ELR (cell line): ENCODE measurements around the gene PICK1.

Source experiments
- DNase-seq: peaks from one replicate; pipeline ENCODE4 v3.0.0-alpha.2; 2015; ENCODE audit warnings: low read depth

Gene PICK1

GRCh38 chr22:38087855-38088254 is 30.7 kb downstream of the PICK1 start:
- no peak for DNase-seq

GRCh38 chr22:38088629-38089473 is 31.6 kb downstream of the PICK1 start:
- no peak for DNase-seq

GRCh38 chr22:38089474-38089851 is 32.3 kb downstream of the PICK1 start:
- DNase-seq: no peak

- no peak for DNase-seq
These were observed 39.9 kb downstream of the PICK1 start for GRCh38 chr22:38097058-38097457.

GRCh38 chr22:38097557-38098409 is 40.6 kb downstream of the PICK1 start:
- peak; percentile 30 for DNase-seq

- peak; percentile 47 for DNase-seq
These were observed 41.4 kb downstream of the PICK1 start for GRCh38 chr22:38098410-38099249.

- no peak for DNase-seq
These were observed 46.4 kb downstream of the PICK1 start for GRCh38 chr22:38103641-38104040.

GRCh38 chr22:38104084-38104483 is 46.9 kb downstream of the PICK1 start:
- peak; percentile 52 for DNase-seq

- DNase-seq: no peak
These were observed 49.8 kb downstream of the PICK1 start for GRCh38 chr22:38106814-38107578.

- DNase-seq: peak; percentile 39
These were observed 50.7 kb downstream of the PICK1 start for GRCh38 chr22:38107692-38108515.

GRCh38 chr22:38108561-38109319 is 51.5 kb downstream of the PICK1 start:
- no peak for DNase-seq

GRCh38 chr22:38109371-38110001 is 52.3 kb downstream of the PICK1 start:
- no peak for DNase-seq

- DNase-seq: no peak
These were observed 53.0 kb downstream of the PICK1 start, which contains the start of gene BAIAP2L2 for GRCh38 chr22:38110008-38110862. Gene BAIAP2L2, minus strand, starts transcription at chr22:38110684. Its CDS starts 159 bp downstream, at chr22:38110525.

- DNase-seq: no peak
These were observed 54.0 kb downstream of the PICK1 start for GRCh38 chr22:38110863-38111852.

- no peak for DNase-seq
These were observed 54.7 kb downstream of the PICK1 start for GRCh38 chr22:38111925-38112355.

- DNase-seq: no peak
These were observed 55.2 kb downstream of the PICK1 start for GRCh38 chr22:38112381-38112780.
